Liver (tissue), 3 donors: ENCODE measurements around the gene KRTAP1-1.

Source experiments
- CTCF ChIP-seq: fragments of 150-350 bp; IDR thresholded peaks from 2 replicates; pipeline ENCODE4 v1.5.1; 2017; ENCODE audit warnings: improper control_type of control experiment, low read depth, low read length; ENCODE audit not compliant: missing input control
- EGR1 ChIP-seq, 2 donors: IDR thresholded peaks; 2 replicates each; pipeline ENCODE4 v1.6.1; 2016 to 2018; ENCODE audit warnings: antibody characterized with exemption in 2 of 2, low read depth in 2 of 2
- JUND ChIP-seq, 2 donors: IDR thresholded peaks; 2 replicates each; pipeline ENCODE4 v1.6.1; 2016; ENCODE audit warnings: antibody characterized with exemption in 2 of 2
- MAX ChIP-seq: IDR thresholded peaks from 2 replicates; pipeline ENCODE4 v1.6.1; 2016; ENCODE audit warnings: antibody characterized with exemption
- RAD21 ChIP-seq, 2 donors: IDR thresholded peaks; 2 replicates each; pipeline ENCODE4 v1.6.1; 2016; ENCODE audit warnings: antibody characterized with exemption in 2 of 2, mild to moderate bottlenecking in 2 of 2
- TAF1 ChIP-seq: conservative IDR thresholded peaks from 2 replicates; pipeline ENCODE4 v1.6.1; 2016; ENCODE audit warnings: antibody characterized with exemption, mild to moderate bottlenecking
- YY1 ChIP-seq: IDR thresholded peaks from 2 replicates; pipeline ENCODE4 v1.6.1; 2016; ENCODE audit warnings: antibody characterized with exemption, mild to moderate bottlenecking
- donor health status: healthy.
- donor health status: healthy.

GRCh38 chr17:40993839-40994238, 47.4 kb downstream of the KRTAP1-1 start, which contains the start of gene KRTAP3-3:
- TF ChIP-seq TAF1: no peak
- no peak for TF ChIP-seq CTCF
- no peak for TF ChIP-seq JUND (IDR thresholded peaks at IDR 0.05)
- no peak for TF ChIP-seq EGR1 (IDR thresholded peaks at IDR 0.05; ENCODE audit: low read depth in 2 of 2)
- no peak for TF ChIP-seq YY1
- no peak for TF ChIP-seq MAX
- no peak for TF ChIP-seq RAD21 (IDR thresholded peaks at IDR 0.05)
